HepG2 (cell line): ENCODE results near the gene FGD3. TPM values are rescaled to one million over a fixed set of nuclear protein-coding genes. Genes with fewer than 3 reads are reported as not detected.

Source experiments
- BORCS8-MEF2B ChIP-seq: sonication (generic); formaldehyde crosslinking; IDR thresholded peaks from 2 replicates; pipeline ENCODE4 v1.8.0; 2022; ENCODE audit warnings: mild to moderate bottlenecking, missing genetic modification reagents
- ELF3 ChIP-seq: IDR thresholded peaks from 2 replicates; pipeline ENCODE4 v1.6.1; 2016; ENCODE audit warnings: missing genetic modification reagents, missing compliant biosample characterization
- ESRRA ChIP-seq: sonication (generic); formaldehyde crosslinking; IDR thresholded peaks from 2 replicates; pipeline ENCODE4 v1.5.1; 2020; ENCODE audit warnings: mild to moderate bottlenecking, low read depth, missing genetic modification reagents
- FOXA3 ChIP-seq: IDR thresholded peaks from 2 replicates; pipeline ENCODE4 v1.6.1; 2016; ENCODE audit warnings: missing genetic modification reagents, missing compliant biosample characterization
- HDAC1 ChIP-seq: sonication (generic); formaldehyde crosslinking; IDR thresholded peaks from 2 replicates; pipeline ENCODE4 v1.5.1; 2020; ENCODE audit warnings: mild to moderate bottlenecking, missing genetic modification reagents
- HNRNPL ChIP-seq: fragments of 200-400 bp; formaldehyde crosslinking; IDR thresholded peaks from 2 replicates; pipeline ENCODE4 v1.6.1; 2017; ENCODE audit warnings: mild to moderate bottlenecking, low read depth, low read length
- HOXA5 ChIP-seq: sonication (generic); formaldehyde crosslinking; IDR thresholded peaks from 2 replicates; pipeline ENCODE4 v1.4.0; 2020; ENCODE audit warnings: missing genetic modification reagents
- PHF20 ChIP-seq: sonication (generic); formaldehyde crosslinking; IDR thresholded peaks from 2 replicates; pipeline ENCODE4 v1.5.0; 2020; ENCODE audit warnings: mild to moderate bottlenecking, missing genetic modification reagents
- PREB ChIP-seq: sonication (generic); formaldehyde crosslinking; IDR thresholded peaks from 2 replicates; pipeline ENCODE4 v1.4.0; 2020; ENCODE audit warnings: missing genetic modification reagents
- PRMT3 ChIP-seq: sonication (generic); formaldehyde crosslinking; IDR thresholded peaks from 2 replicates; pipeline ENCODE4 v1.8.1; 2022; ENCODE audit warnings: low read depth, mild to moderate bottlenecking, moderate library complexity, missing genetic modification reagents, borderline replicate concordance
- RXRB ChIP-seq: IDR thresholded peaks from 2 replicates; pipeline ENCODE4 v1.6.1; 2016; ENCODE audit warnings: borderline replicate concordance, missing genetic modification reagents, missing compliant biosample characterization
- SOX5 ChIP-seq: IDR thresholded peaks from 2 replicates; pipeline ENCODE4 v1.6.1; 2016; ENCODE audit warnings: borderline replicate concordance
- TRIM22 ChIP-seq: fragments of 450-650 bp; IDR thresholded peaks from 2 replicates; pipeline ENCODE4 v1.6.1; 2017
- TSC22D2 ChIP-seq: sonication (generic); formaldehyde crosslinking; IDR thresholded peaks from 2 replicates; pipeline ENCODE4 v1.5.1; 2020; ENCODE audit warnings: missing genetic modification reagents, mild to moderate bottlenecking, borderline replicate concordance
- ZMYM3 ChIP-seq: sonication (generic); formaldehyde crosslinking; IDR thresholded peaks from 2 replicates; pipeline ENCODE4 v1.5.1; 2020; ENCODE audit warnings: mild to moderate bottlenecking, missing genetic modification reagents
- ZNF276 ChIP-seq: sonication (generic); formaldehyde crosslinking; IDR thresholded peaks from 2 replicates; pipeline ENCODE4 v1.4.0; 2020; ENCODE audit warnings: mild to moderate bottlenecking, low read depth, missing genetic modification reagents
- ZNF703 ChIP-seq: sonication (generic); formaldehyde crosslinking; IDR thresholded peaks from 2 replicates; pipeline ENCODE4 v1.5.1; 2020; ENCODE audit warnings: missing genetic modification reagents, mild to moderate bottlenecking, moderate library complexity, borderline replicate concordance
- polyA plus RNA-seq, 8 experiments: library from polyadenylated mRNA; depleted of rRNA in 3 of 8; stranded (reverse) in 7 of 8; unstranded in 1 of 8; fragments of >200 nt; fragmentation: Illumina TruSeq in 4 of 8; extraction: Trizol in 4 of 8; gene quantifications; 2 replicates each; pipeline versions ENCODE4 v1.2.1 to v1.2.3, GENCODE V29; 2011 to 2016; ENCODE audit warnings: low read depth in 4 of 8, missing spikeins in 1 of 8, mixed read lengths in 1 of 8; ENCODE audit not compliant: insufficient read depth in 1 of 8
- total RNA-seq, 5 experiments: library from RNA; depleted of rRNA; stranded (reverse); fragments of >200 nt; fragmentation: Illumina TruSeq; extraction: Trizol; gene quantifications; 2 replicates each; pipeline ENCODE4 v1.2.3, GENCODE V29; 2016; ENCODE audit warnings: low read depth in 1 of 5
- TF ChIP-seq, protein P1 (sequence below): sonication (generic); formaldehyde crosslinking; IDR thresholded peaks from 2 replicates; pipeline ENCODE4 v1.8.0; 2022; ENCODE audit warnings: low read depth, missing genetic modification reagents

FGD3 gene
- total and polyA plus RNA-seq, 2 of the 13 experiments (the other 11 are each of a cell fraction or from before 2014, with no cell fraction given) = 0.53 to 1.1 TPM

- no peak for TF ChIP-seq PREB (CRISPR knock-in tag)
- TF ChIP-seq, protein P1, sequence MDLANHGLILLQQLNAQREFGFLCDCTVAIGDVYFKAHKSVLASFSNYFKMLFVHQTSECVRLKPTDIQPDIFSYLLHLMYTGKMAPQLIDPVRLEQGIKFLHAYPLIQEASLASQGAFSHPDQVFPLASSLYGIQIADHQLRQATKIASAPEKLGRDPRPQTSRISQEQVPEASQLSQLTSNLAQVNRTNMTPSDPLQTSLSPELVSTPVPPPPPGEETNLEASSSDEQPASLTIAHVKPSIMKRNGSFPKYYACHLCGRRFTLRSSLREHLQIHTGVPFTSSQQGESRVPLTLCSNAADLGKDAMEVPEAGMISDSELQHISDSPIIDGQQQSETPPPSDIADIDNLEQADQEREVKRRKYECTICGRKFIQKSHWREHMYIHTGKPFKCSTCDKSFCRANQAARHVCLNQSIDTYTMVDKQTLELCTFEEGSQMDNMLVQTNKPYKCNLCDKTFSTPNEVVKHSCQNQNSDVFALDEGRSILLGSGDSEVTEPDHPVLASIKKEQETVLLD (CRISPR knock-in tag) = no peak
- TF ChIP-seq ESRRA (CRISPR knock-in tag) = peak; percentile 22; the same call in 1 of the 2 replicates
- no peak for TF ChIP-seq PHF20 (CRISPR knock-in tag)
- TF ChIP-seq ZNF276 (CRISPR knock-in tag) = no peak
- TF ChIP-seq FOXA3 (CRISPR knock-in tag) = no peak
- TF ChIP-seq SOX5 (CRISPR knock-in tag) = 0 out of 2 replicates have a peak, but pooled peaks have one; percentile 19
- no peak for TF ChIP-seq ZNF703 (CRISPR knock-in tag)
- 0 out of 2 replicates have a peak, but pooled peaks have one; percentile 47 for TF ChIP-seq HNRNPL
- no peak for TF ChIP-seq HDAC1
- TF ChIP-seq TSC22D2 (CRISPR knock-in tag) = no peak
- peak; percentile 34; the same call in 1 of the 2 replicates for TF ChIP-seq ZMYM3 (CRISPR knock-in tag)
- TF ChIP-seq ELF3 (CRISPR knock-in tag) = no peak
- no peak for TF ChIP-seq PRMT3
- no peak for TF ChIP-seq HOXA5 (CRISPR knock-in tag)
- TF ChIP-seq TRIM22 = no peak
- TF ChIP-seq RXRB (CRISPR knock-in tag) = no peak
- TF ChIP-seq BORCS8-MEF2B (CRISPR knock-in tag) = no peak
These were observed 112.6 kb downstream of the FGD3 start (continued) for GRCh38 chr9:93059715-93060578.
